GM23248 (cell line): ENCODE measurements around the gene AFMID. TPM values are rescaled to one million over a fixed set of nuclear protein-coding genes. Genes with fewer than 3 reads are reported as not detected.
A peak's percentile ranks its signal among the peaks of the same experiment; 100 is the strongest.

Source experiments
- DNase-seq: peaks from one replicate; pipeline ENCODE4 v3.0.0-alpha.2; 2015
- H2AFZ ChIP-seq: fragments of 200-600 bp; sonication (generic); 2 replicates; pipeline ENCODE4 v1.6.1; 2016; ENCODE audit warnings: antibody characterized with exemption
- H3F3A ChIP-seq: fragments of 200-600 bp; sonication (generic); 2 replicates; pipeline ENCODE4 v1.6.1; 2016; ENCODE audit warnings: mild to moderate bottlenecking, antibody characterized with exemption, mixed run types; ENCODE audit not compliant: insufficient read depth
- H3K27ac ChIP-seq: fragments of 200-600 bp; sonication (generic); 2 replicates; pipeline ENCODE4 v1.5.1; 2016; ENCODE audit warnings: mild to moderate bottlenecking
- H3K27me3 ChIP-seq: fragments of 200-600 bp; sonication (generic); replicated peaks from 2 replicates; pipeline ENCODE4 v1.6.1; 2016; ENCODE audit warnings: mild to moderate bottlenecking; ENCODE audit not compliant: insufficient read depth
- H3K36me3 ChIP-seq: fragments of 200-600 bp; sonication (generic); 2 replicates; pipeline ENCODE4 v1.6.1; 2016; ENCODE audit warnings: low read depth, mild to moderate bottlenecking
- H3K4me1 ChIP-seq: fragments of 200-600 bp; sonication (generic); 2 replicates; pipeline ENCODE4 v1.6.1; 2016; ENCODE audit warnings: mild to moderate bottlenecking; ENCODE audit not compliant: insufficient read depth
- H3K4me2 ChIP-seq: fragments of 200-600 bp; sonication (generic); one replicate; pipeline ENCODE4 v1.6.1; 2016; ENCODE audit warnings: mild to moderate bottlenecking; ENCODE audit not compliant: unreplicated experiment
- H3K4me3 ChIP-seq: fragments of 200-600 bp; sonication (generic); 2 replicates; pipeline ENCODE4 v1.5.1; 2016; ENCODE audit warnings: mild to moderate bottlenecking
- H3K79me2 ChIP-seq: fragments of 200-600 bp; sonication (generic); 2 replicates; pipeline ENCODE4 v1.6.1; 2016; ENCODE audit warnings: mild to moderate bottlenecking; ENCODE audit not compliant: insufficient read depth
- H3K9ac ChIP-seq: fragments of 200-600 bp; sonication (generic); 2 replicates; pipeline ENCODE4 v1.6.1; 2016; ENCODE audit warnings: mild to moderate bottlenecking
- H3K9me2 ChIP-seq: fragments of 200-600 bp; sonication (generic); 2 replicates; pipeline ENCODE4 v1.6.1; 2016; ENCODE audit warnings: mixed run types, mild to moderate bottlenecking, moderate library complexity; ENCODE audit not compliant: insufficient read depth
- H3K9me3 ChIP-seq: fragments of 200-600 bp; sonication (generic); one replicate; pipeline ENCODE4 v1.6.1; 2017; ENCODE audit warnings: low read depth
- H4K20me1 ChIP-seq: fragments of 200-600 bp; sonication (generic); 2 replicates; pipeline ENCODE4 v1.6.0; 2016; ENCODE audit not compliant: insufficient read depth
- EZH2 ChIP-seq: fragments of 200-600 bp; sonication (generic); IDR thresholded peaks from 2 replicates; pipeline ENCODE4 v1.6.1; 2018; ENCODE audit warnings: antibody characterized with exemption, mild to moderate bottlenecking; ENCODE audit not compliant: insufficient read depth, poor library complexity, severe bottlenecking
- EZH2phosphoT487 ChIP-seq: fragments of 200-600 bp; sonication (generic); IDR thresholded peaks from 2 replicates; pipeline ENCODE4 v1.6.1; 2018; ENCODE audit warnings: antibody characterized with exemption, moderate library complexity, mild to moderate bottlenecking, low read depth; ENCODE audit not compliant: insufficient read depth
- WGBS, 2 experiments: methylation state at CpG; one replicate each; pipeline ENCODE4 v1.1.6; 2015 to 2017; ENCODE audit warnings: low lambda C conversion rate in 2 of 2, low coverage in 1 of 2; ENCODE audit errors: missing lambda C conversion rate in 2 of 2; 5-methylcytosine and 5-hydroxymethylcytosine counted together
- in situ Hi-C: fragments of 300-500 bp; cut with MboI; formaldehyde crosslinking; loops from 2 replicates; pipeline ENCODE4 v1.15.0; 2020
- polyA plus RNA-seq: library from polyadenylated mRNA; unstranded; fragments of >200 nt; fragmentation: Nextera tagmentation; extraction: Ambion mirVana; gene quantifications from 2 replicates; pipeline ENCODE4 v1.2.1, GENCODE V29; 2016
- small RNA-seq: library from RNA; depleted of rRNA; stranded (forward); fragments of <200 nt; gene quantifications from one replicate; pipeline ENCODE3, GENCODE V24; 2014; ENCODE audit warnings: low read depth, low replicate concordance
- total RNA-seq: library from RNA; depleted of rRNA; stranded (reverse); fragments of >200 nt; shearing (Covaris generic); gene quantifications from 2 replicates; pipeline ENCODE4 v1.2.3, GENCODE V29; 2014; rRNA removed

AFMID gene
- total and polyA plus RNA-seq, 2 experiments from 2014 or later, result 22.9 to 24.1 TPM

DNA sequence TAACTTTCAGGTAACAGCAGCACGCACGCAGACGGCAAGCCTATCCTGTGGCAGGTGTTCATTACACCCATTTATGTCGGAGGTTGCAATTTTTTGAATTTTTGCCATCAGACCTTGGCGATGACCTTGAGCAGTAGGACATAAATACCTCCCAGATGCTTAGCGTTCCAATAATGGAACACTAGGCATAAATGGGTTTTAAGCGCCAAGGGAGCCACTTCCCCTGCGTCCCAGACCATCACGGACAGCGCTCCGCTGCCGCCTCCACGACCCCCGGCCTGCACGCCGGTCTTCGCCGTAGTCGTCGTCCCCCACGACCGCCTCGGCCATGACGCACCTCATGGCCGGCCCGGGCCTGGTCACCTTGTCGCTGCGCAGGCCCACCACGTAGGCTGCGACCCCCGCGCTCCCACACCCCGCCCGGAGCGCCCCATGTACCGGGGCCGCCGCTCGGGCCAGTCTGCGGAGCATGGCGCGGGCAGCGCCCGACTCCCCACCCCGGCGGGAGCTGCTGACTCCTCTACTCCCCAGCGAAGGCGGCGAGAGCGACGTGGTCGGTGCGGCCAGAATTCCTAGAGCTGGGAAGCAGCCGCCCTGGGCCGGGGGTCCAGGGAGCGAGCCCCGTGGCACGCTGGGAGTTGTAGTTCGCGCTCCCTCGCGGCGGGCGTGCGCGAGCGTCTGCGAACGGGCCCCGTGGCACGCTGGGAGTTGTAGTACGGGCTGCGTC lies 66.9 kb downstream of the AFMID start:
- H3K4me1 ChIP-seq, result 0 out of 2 replicates have a peak, but pooled peaks cover 3% of the 10 kb centered on the region
- H3K27me3 ChIP-seq, result no peaks in the 10 kb centered on the region
- no peaks in the 10 kb centered on the region for H3K9me2 ChIP-seq
- DNase-seq, result peak; percentile 94
- in situ Hi-C loops, result no loop called here
- no peaks in the 10 kb centered on the region for H3F3A ChIP-seq
- H3K4me2 ChIP-seq, result peak overlapping the region; percentile 73
- 6 to 8% methylated on average over 56 to 73 of the region's 73 CpGs for WGBS, 2 experiments
- H3K36me3 ChIP-seq, result no peaks in the 10 kb centered on the region
- H3K79me2 ChIP-seq, result no peaks in the 10 kb centered on the region
- H2AFZ ChIP-seq, result peak overlapping the region; percentile 96
- H3K4me3 ChIP-seq, result peak overlapping the region; percentile 87
- H3K9me3 ChIP-seq, result no peaks in the 10 kb centered on the region
- H3K27ac ChIP-seq, result no peak overlapping the region
- H4K20me1 ChIP-seq, result no peaks in the 10 kb centered on the region
- TF ChIP-seq EZH2phosphoT487, result no peak
- TF ChIP-seq EZH2, result no peak
- peak overlapping the region; percentile 89 for H3K9ac ChIP-seq

DNA sequence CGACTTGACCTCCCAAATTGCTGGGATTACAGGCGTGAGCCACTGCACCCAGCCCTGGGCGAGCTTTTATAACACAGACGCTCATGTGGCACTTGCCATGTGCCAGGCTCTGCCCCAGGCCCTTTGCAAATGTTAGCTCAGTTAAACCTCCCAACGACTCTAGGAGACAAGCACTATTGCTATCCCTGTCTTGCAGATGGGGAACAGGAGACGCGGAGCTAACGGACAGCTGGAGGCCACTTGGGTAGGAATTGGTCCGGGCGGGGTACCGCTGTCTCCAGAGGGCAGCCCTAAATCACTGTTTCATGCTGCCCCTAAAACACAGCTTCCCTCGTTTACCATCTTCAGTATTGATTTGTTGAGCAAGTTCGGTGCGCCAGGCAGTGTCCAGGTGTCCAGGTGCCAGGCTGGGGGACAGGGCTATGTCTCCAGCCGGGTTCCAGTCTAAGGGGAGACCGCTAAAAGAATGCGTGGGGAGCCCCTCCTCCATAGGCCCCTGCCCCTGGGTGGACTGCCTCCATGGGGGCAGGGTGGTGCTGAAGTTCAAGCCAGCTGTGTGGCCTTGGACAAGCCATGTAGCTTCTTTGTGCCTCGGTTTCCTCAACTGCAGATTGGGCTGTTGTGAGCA lies 68.0 kb downstream of the AFMID start:
- no peaks in the 10 kb centered on the region for H3K27me3 ChIP-seq
- H3K4me1 ChIP-seq, result 0 out of 2 replicates have a peak, but pooled peaks cover 3% of the 10 kb centered on the region
- no peaks in the 10 kb centered on the region for H3K36me3 ChIP-seq
- H3K9me2 ChIP-seq, result no peaks in the 10 kb centered on the region
- no peak overlapping the region for H3K4me2 ChIP-seq
- no peaks in the 10 kb centered on the region for H3F3A ChIP-seq
- DNase-seq, result no peak
- in situ Hi-C loops, result no loop called here
- H3K27ac ChIP-seq, result no peak overlapping the region
- H3K4me3 ChIP-seq, result no peak overlapping the region
- H3K79me2 ChIP-seq, result no peaks in the 10 kb centered on the region
- H4K20me1 ChIP-seq, result no peaks in the 10 kb centered on the region
- no peak overlapping the region for H2AFZ ChIP-seq
- no peaks in the 10 kb centered on the region for H3K9me3 ChIP-seq
- WGBS, 2 experiments, result 63 to 69% methylated on average over 18 of the region's 18 CpGs
- no peak overlapping the region for H3K9ac ChIP-seq
- TF ChIP-seq EZH2phosphoT487, result no peak
- no peak for TF ChIP-seq EZH2

DNA sequence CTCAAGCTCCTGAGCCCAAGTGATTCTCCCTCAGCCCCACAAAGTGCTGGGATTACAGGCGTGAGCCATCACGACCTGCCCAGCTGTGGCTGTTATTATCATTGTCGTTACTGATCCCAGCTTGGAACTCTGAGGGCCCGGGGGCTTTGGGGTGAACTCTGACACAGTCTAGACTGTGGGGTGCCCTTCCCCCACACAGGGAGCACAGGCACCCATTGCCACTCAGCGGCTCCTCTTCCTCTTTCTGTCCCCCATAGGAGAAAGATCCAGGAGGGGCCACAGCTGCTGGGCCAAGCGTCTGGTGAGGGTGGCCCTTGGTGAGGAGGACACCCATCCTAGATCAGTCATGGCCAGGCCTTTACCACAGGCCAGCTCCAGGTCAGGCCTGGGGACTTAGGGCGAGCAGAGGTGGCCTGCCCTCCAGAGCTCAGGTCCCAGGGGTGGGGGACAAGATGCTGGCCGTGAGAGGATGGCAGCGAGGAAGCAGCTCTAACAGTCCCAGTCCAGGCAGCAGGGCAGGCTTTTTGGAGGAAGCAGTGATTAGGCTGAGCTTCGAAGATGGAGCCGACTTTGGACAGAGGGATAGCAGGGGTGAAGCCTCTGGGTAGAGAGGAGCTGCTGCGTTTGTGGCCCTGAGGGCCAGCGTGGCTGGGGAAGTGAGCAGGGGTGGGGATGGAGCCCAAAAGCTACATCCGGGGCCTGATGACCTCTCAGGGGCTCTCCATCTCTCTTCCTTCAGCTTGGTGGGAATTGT lies 69.0 kb downstream of the AFMID start:
- Histone ChIP-seq H2AFZ (no peak overlapping the region), H3K4me1 (0 out of 2 replicates have a peak, but pooled peaks cover 3% of the 10 kb centered on the region), H3K27ac (no peak overlapping the region), H3F3A (no peaks in the 10 kb centered on the region), H4K20me1 (no peaks in the 10 kb centered on the region), H3K9me3 (no peaks in the 10 kb centered on the region), H3K9me2 (no peaks in the 10 kb centered on the region), H3K27me3 (no peaks in the 10 kb centered on the region), H3K36me3 (no peaks in the 10 kb centered on the region), H3K4me2 (no peak overlapping the region), H3K79me2 (no peaks in the 10 kb centered on the region), H3K4me3 (no peak overlapping the region), H3K9ac (no peak overlapping the region)
- in situ Hi-C loops, result no loop called here
- TF ChIP-seq EZH2phosphoT487, result no peak
- no peak for DNase-seq
- 71 to 78% methylated on average over 14 of the region's 14 CpGs for WGBS, 2 experiments

DNA sequence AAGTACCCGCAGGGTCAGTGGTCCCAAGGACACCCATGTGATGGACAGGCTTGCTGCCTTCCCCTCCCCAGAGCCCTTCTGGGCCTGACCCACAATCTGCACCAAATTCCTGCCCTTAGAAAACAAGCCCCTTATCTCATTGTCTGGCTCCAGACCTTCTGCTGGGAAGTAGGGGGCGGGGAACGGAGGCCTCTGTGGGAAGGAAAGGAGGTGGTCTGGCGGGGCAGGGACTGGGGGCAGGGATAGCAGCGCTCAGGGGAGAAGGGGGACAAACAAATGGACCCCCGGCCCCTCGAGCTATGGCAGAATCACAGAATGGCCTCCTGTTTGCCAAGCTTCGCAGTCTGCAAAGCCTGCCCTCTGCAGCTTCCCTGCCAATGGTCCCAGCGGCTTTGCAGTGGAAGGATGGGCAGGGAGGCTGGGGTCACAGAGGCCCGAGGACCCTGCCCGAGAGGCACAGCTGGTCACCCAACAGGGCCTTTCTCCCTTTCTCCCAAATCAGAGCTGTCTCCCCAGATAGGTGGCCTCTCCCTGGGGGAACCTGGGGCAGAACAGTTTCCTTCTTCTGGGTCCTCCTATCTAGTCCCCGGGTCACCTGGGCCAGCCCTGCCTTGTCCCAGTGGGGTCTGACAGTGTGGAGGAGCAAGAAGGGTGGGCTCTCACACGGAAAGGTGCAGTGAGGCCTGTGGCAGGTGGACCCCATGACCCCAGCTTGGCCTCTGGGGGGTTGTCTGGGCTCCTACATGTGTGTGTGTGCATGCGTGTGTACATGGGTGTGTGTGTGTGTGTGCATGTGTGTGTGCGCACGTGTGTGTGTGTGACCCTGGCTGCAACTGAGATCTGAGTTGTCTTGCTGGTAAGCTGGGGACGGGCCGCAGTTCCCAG lies 69.8 kb downstream of the AFMID start:
- Histone ChIP-seq H3K36me3 (no peaks in the 10 kb centered on the region), H2AFZ (no peak overlapping the region), H3K79me2 (no peaks in the 10 kb centered on the region), H3K9me3 (no peaks in the 10 kb centered on the region), H3K27ac (no peak overlapping the region), H3K4me2 (no peak overlapping the region), H3K9me2 (no peaks in the 10 kb centered on the region), H3K4me1 (0 out of 2 replicates have a peak, but pooled peaks cover 3% of the 10 kb centered on the region), H4K20me1 (no peaks in the 10 kb centered on the region), H3K27me3 (no peaks in the 10 kb centered on the region), H3K9ac (no peak overlapping the region), H3F3A (no peaks in the 10 kb centered on the region), H3K4me3 (no peak overlapping the region)
- in situ Hi-C loops, result no loop called here
- TF ChIP-seq EZH2phosphoT487 (no peak), EZH2 (no peak)
- 49 to 56% methylated on average over 14 to 18 of the region's 18 CpGs for WGBS, 2 experiments
- no peak for DNase-seq

Small RNA genes within 50 kb of the gene (small RNA-seq; reads per million reads assigned to genes)
- not detected for gene AC087645.1

Other genes with a start within 250 kb of the AFMID start
- 2.3 and 4.3 TPM in 2 replicates for gene TNRC6C, start 228.7 kb upstream of the AFMID start, total RNA-seq
- 2.3 TPM in 2 replicates for gene TNRC6C, start 228.7 kb upstream of the AFMID start, polyA plus RNA-seq
- gene TMC6, start 58.6 kb upstream of the AFMID start, total RNA-seq, result not detected in 2 replicates
- 0.20 TPM in 1 of 2 replicates, not detected in the other for gene TMC6, start 58.6 kb upstream of the AFMID start, polyA plus RNA-seq
- gene TMC8, start 56.6 kb upstream of the AFMID start, total RNA-seq, result not detected in 2 replicates
- 0.09 TPM in 1 of 2 replicates, not detected in the other for gene TMC8, start 56.6 kb upstream of the AFMID start, polyA plus RNA-seq
- gene C17orf99, start 41.0 kb upstream of the AFMID start, total RNA-seq, result not detected in 2 replicates
- gene C17orf99, start 41.0 kb upstream of the AFMID start, polyA plus RNA-seq, result not detected in 2 replicates
- gene SYNGR2, start 18.8 kb upstream of the AFMID start, total RNA-seq, result 6.2 and 15.4 TPM in 2 replicates
- 19.3 and 19.9 TPM in 2 replicates for gene SYNGR2, start 18.8 kb upstream of the AFMID start, polyA plus RNA-seq
- gene TK1, start 310 bp upstream of the AFMID start, total RNA-seq, result 58.6 and 84.5 TPM in 2 replicates
- gene TK1, start 310 bp upstream of the AFMID start, polyA plus RNA-seq, result 79.4 and 83.5 TPM in 2 replicates
- gene BIRC5, start 26.9 kb downstream of the AFMID start, total RNA-seq, result 30.9 and 32.5 TPM in 2 replicates
- 42.3 and 44.4 TPM in 2 replicates for gene BIRC5, start 26.9 kb downstream of the AFMID start, polyA plus RNA-seq
- gene TMEM235, start 44.3 kb downstream of the AFMID start, total RNA-seq, result not detected in 2 replicates
- gene TMEM235, start 44.3 kb downstream of the AFMID start, polyA plus RNA-seq, result not detected in 2 replicates
- gene SOCS3, start 172.7 kb downstream of the AFMID start, total RNA-seq, result 47.8 and 50.6 TPM in 2 replicates
- gene SOCS3, start 172.7 kb downstream of the AFMID start, polyA plus RNA-seq, result 31.2 and 31.5 TPM in 2 replicates
- 31.4 and 32.5 TPM in 2 replicates for gene PGS1, start 191.3 kb downstream of the AFMID start, total RNA-seq
- 28.6 and 30.2 TPM in 2 replicates for gene PGS1, start 191.3 kb downstream of the AFMID start, polyA plus RNA-seq